ENCODE results near the gene CEPT1.
A peak's percentile ranks its signal among the peaks of the same experiment; 100 is the strongest.
"Not testable (repeated sequence)": the region's sequence is repeated elsewhere in the genome, so short reads cannot be mapped to it uniquely, and the experiment has no call there.

Gene CEPT1

GRCh38 chr1:111212634-111213335 is 72.8 kb downstream of the CEPT1 start:
- DNase-seq: no peak

GRCh38 chr1:111213412-111213811 is 73.4 kb downstream of the CEPT1 start:
- peak; percentile 38 for DNase-seq

- peak; percentile 44 for DNase-seq
Measured at GRCh38 chr1:111214074-111214801, 74.2 kb downstream of the CEPT1 start.

- no peak for DNase-seq
Measured at GRCh38 chr1:111214884-111215283, 74.9 kb downstream of the CEPT1 start.

- not testable (repeated sequence) for DNase-seq
Measured at GRCh38 chr1:111215285-111215684, 75.3 kb downstream of the CEPT1 start.

DNA sequence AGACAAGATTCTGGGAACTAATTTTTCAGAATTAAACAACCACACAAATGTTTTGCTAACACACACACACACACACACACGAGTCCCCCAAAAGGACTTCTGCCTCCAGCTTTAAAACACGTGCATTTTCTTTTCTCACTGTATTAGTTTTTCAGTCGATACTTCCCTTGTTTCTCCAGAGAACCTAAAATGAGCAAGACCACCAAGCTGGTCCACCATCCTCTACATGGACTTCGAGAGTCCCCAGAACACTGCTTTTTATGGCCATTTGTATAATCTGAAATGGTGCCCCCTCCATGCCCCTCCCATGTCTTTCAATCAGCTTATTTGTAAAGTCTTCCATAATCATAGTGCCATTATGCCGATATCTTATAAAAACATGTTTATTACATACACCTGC is 76.7 kb downstream of the CEPT1 start:
- no peak for DNase-seq

GRCh38 chr1:111217183-111217910 is 77.3 kb downstream of the CEPT1 start:
- DNase-seq: no peak

DNA sequence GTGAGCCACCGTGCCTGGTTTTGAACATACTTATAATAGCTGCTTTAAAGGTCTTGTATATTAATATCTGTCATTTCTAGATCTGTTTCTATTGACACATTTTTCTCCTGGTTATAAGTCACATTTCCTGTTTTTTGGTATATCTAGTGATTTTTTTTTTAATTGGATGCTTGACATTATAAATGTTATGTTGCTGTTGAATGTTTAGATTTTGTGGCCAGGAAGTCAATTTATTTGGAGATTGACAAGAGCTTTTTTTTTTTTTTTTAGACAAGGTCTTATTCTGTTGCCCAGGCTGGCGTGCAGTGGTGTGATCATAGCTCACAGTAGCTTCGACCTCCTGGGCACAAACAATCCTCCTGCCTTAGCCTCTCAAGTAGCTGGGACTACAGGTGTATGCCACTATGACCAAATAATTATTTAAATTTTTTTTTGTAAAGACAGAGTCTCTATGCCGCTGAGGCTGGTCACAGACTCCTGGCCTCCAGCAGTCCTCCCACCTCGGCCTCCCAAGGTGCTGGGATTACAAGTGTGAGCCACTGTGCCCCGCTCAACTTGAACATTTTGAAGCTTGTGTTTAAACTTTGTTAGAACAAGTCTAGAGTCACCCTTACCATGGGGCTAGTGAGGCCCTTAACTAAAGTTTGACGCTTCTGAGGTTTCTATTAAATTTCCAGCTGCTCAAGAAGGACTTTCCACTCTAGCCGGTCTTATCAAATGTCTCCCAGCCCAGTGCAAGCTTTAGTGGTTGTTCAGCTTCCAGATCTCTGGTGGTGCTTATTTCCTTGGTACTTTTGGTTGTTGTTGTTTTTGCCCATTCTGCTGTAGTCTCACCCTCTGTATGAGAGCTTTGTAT is 78.9 kb downstream of the CEPT1 start:
- DNase-seq: no peak

DNA sequence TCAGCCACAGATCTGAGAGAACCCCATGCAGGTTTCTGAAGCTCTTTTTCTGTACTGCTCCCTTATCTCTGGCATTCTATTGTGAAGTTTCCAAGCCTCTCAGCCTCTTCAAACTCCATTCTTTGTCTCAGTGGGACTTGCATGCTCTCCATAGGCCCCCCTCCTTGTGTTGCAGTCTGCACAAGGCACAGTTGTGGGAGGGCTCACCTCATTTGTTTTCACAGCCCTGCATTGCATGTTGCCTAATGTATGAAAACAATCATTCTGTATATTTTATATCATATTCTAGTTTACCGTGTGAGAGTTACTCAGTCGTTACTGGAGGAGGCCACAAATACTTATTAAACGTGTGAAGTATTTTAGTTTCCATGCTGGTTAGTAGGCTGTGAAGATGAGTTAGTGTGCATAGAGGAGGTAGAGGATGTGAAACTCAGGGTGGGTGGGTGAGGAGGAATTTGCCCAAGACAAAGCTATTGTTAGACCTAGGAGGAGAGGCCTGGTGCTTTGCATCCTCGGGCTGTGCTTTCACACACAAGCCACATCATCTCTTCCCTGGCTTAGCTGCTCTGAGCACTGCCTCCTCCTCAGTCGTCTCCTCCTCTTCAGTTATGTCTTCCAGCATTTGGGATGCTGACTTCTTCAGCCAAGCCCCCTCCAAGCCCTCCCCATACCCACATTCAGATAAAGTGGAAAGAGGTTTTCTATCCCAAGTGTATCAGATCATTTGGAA is 79.7 kb downstream of the CEPT1 start:
- no peak for DNase-seq

GRCh38 chr1:111220302-111220890 is 80.4 kb downstream of the CEPT1 start:
- DNase-seq: no peak

GRCh38 chr1:111221276-111221632 is 81.2 kb downstream of the CEPT1 start:
- DNase-seq: no peak

- peak; percentile 91 for DNase-seq
Measured at GRCh38 chr1:111221633-111222291, 81.7 kb downstream of the CEPT1 start.

DNA sequence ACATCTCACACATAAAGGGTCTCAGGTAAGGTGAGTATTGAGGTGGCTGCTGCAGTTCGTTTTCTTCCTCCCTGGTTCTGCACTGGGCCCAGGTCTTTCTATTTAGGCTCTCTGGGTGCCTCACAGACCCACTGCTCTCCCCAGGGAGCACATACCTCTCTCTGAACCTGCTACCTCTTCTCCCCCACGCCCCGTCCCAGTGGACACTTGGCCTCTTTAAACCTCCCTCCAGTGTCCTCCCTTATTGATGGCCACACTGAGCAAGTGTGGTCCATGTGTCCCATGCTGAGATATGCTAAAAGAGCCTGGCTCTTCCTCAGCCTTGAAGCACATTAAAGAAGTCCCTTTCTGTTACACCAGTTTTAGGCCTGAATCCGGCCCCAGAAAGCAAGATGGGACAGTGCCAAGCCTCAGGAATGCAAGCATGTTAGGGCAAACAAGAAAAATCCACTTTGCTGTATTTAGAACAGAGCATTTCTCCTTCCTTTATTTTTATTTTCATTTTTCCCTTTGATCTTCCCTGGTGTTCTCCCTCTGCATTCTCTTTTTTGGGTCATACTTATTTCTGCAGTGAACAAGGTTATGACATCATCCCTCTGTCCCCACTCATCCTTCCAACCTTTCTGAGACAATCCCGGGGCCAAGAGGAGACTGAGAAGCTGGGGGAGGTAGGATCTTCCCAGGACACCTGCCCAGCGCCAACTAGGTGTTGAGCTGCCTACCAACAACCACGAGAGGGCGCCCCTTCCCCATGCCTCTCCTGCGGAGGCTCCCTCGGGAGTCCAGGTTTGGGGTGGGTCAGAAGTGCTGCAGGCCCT is 82.5 kb downstream of the CEPT1 start:
- DNase-seq: peak; percentile 76

DNA sequence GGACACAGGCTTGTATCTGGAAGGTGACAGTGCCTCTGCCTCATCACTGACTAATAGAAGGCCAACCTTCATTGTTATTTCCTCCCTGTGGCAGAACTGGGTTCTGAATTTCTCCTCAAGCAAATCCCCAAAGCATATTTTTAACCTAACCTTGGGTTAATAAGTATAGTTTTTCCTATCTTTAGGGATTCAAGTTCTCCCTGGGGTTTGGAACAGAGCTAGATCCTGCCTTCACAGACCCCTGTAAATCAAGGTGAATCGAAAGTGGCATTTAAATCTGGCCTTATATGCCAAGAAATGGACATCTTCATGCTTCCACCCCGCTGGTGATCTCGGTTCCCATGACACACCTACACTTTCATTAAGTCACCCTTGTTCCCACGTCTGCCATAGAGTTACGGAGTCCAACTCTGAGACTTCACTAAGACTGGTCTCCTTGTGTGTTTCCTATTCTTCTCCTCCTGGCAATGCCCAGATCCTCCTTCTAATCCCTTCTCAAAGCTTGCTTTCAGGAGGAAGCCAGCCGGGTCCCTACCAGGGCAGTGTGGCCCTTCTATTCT is 83.2 kb downstream of the CEPT1 start:
- no peak for DNase-seq

DNA sequence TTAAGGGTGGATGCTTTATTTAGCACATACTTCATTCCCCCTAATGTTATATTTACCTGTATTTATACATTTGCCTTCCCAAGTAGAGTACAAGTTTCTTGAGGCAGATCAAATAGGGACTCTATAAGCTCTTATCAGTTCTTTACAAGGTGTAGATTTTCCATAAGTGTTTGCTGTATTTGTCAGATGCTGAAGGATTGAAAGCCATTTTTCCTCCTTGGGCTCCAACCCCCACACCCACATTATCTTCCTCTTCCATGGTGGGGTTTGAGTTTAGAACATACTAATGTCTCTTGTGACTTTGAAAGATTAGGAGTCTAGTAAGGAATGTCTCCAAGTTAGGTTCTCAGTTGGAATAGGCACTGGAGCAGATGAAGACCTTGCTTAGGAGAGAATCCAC is 85.1 kb downstream of the CEPT1 start:
- no peak for DNase-seq

DNA sequence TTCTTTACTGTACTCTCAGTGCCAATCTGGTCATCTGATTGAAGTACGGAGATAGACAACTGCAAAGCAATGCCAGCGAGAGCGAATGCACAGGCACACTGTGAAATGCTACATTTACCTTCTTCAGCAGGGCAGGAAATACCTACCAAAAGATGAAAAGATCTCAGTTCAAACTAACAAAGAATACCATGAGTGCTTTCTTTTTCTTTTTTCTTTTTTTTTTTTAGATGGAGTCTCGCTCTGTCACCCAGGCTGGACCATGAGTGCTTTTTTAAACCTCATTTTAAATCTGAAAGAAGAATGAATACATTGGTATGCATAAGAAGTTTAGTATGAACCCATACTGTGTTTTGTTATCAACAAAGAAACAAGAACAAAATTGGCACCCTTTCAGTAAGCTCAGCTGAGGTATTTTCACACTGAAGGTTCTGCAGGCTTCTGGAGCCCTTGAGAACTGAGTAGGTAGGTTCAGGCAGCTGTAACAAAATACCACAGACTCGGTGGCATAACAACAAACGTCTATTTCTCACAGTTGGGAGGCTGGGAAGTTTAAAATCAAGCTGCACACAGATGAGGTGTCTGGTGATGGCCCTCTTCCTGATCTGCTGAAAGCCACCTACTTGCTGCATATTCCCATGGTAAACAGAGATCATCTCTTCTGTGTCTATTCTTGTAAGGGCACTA is 85.8 kb downstream of the CEPT1 start:
- DNase-seq: no peak

- no peak for DNase-seq
Measured at GRCh38 chr1:111227434-111227833, 87.4 kb downstream of the CEPT1 start, which contains the start of gene CHI3L2. Gene CHI3L2, plus strand, starts transcription at chr1:111227713. Its CDS starts 17 bp downstream, at chr1:111227730.

DNA sequence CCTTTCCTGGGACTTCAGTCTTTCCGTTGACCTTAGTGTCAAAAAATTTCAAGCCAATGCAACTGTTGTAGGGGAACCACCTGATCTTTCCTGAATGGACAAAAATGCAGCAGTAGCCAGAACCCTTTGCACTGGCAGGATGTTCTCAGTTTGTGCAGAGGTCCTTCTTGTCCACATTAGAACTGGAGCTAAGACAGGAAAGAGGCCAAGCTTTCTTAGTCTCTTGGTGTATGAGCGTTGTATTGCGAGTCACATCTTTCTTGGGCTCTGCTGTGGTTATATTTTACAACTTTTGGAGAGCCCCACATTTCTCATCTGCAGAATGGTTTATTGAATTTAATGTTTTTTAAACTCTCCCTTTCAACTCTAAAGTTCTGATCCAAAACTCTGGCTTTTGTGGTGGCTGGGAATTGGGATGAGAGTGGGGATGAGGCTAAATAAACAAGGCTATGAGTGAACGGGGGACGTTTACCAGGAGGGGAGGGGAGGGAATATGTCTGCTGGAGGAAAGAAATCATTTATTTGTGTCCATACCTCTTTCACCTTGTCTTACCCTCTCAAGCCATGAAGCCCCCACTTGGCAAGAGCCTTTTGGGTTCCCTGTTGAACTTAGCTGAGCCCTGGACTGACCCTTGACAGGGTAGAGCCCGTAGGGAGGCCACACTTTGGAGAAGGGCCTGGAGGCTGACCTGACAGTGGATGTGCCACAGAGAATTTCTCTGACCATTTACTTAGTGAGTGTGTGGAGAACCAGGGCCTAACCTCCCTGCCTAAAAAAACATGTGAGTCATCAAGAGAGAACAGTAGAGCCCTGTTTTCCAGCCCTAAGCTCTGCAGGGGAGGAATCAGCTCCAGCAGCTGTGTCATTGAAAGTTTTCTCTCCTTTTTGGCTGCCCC is 88.1 kb downstream of the CEPT1 start:
- no peak for DNase-seq
